Psoas muscle (tissue), 8 donors: ENCODE measurements around the gene OSMR. TPM values are rescaled to one million over a fixed set of nuclear protein-coding genes. Genes with fewer than 3 reads are reported as not detected.

Experiments used
- ATAC-seq, 4 donors: fragments of 200-7000 bp; cut with Tn5 transposase; one replicate each; pipeline ENCODE4 v1.9.1; 2020; ENCODE audit warnings: moderate library complexity in 3 of 4, mild to moderate bottlenecking in 2 of 4
- DNase-seq, 2 donors: peaks; one replicate each; pipeline ENCODE4 v3.0.0-alpha.2; 2020
- H3K27ac ChIP-seq: fragments of 200-600 bp; one replicate; pipeline ENCODE4 v1.8.0; 2022
- H3K27me3 ChIP-seq, 3 donors: fragments of 200-600 bp in 1 of 3; one replicate each; pipeline versions ENCODE4 v1.6.1 to v1.8.0; 2013 to 2022; ENCODE audit warnings: low read length in 2 of 3, mild to moderate bottlenecking in 2 of 3, moderate library complexity in 1 of 3; ENCODE audit not compliant: insufficient read depth in 3 of 3
- H3K36me3 ChIP-seq, 2 donors: fragments of 200-600 bp in 1 of 2; one replicate each; pipeline versions ENCODE4 v1.6.1 to v1.8.0; 2013 to 2022; ENCODE audit warnings: low read depth in 1 of 2, mild to moderate bottlenecking in 1 of 2, moderate library complexity in 1 of 2; ENCODE audit not compliant: insufficient read depth in 1 of 2
- H3K4me1 ChIP-seq: fragments of 200-600 bp; one replicate; pipeline ENCODE4 v1.8.0; 2022
- H3K4me3 ChIP-seq: fragments of 200-600 bp; one replicate; pipeline ENCODE4 v1.8.0; 2022; ENCODE audit warnings: mild to moderate bottlenecking
- H3K9me3 ChIP-seq: fragments of 200-600 bp; one replicate; pipeline ENCODE4 v1.8.0; 2022
- CTCF ChIP-seq: fragments of 200-600 bp; IDR thresholded peaks from one replicate; pipeline ENCODE4 v1.8.0; 2022; ENCODE audit warnings: antibody characterized with exemption
- WGBS, 3 donors: extraction: QIAGEN DNeasy Blood & Tissue Kit; methylation state at CpG; one replicate each; pipeline versions ENCODE4 v1.1.6 to v1.1.7; 2013; 5-methylcytosine and 5-hydroxymethylcytosine counted together
- intact Hi-C, 2 donors: fragments of 100-400 bp; cut with DNase I; formaldehyde crosslinking; loops; one replicate each; pipeline versions ENCODE4 v1.11.0 to v1.14.2; 2022
- polyA plus RNA-seq, 3 donors: library from polyadenylated mRNA; stranded (reverse); fragments of 200-250 nt; gene quantifications; one replicate each; pipeline ENCODE4 v1.2.3, GENCODE V29; 2013
- total RNA-seq, 4 donors: library from RNA; stranded (reverse); fragmentation: NEBNext Ultra II Directional in 2 of 4; extraction: Animal tissue kit (Norgen Biotek cat#: 25700) in 2 of 4; gene quantifications; one replicate each; pipeline versions ENCODE4 v1.2.1 to v1.2.4, GENCODE V29; 2021 to 2023
- donor health status: healthy with polysubstance abuse.
- donor health status: DM: no; HTN: no; CAD: no; lungs with moderate emphysema.
- donor health status: Bipolar disorder and iron deficiency.
- donor health status: healthy.
- donor health status: DM: yes; HTN: yes; CAD: no.
- donor health status: DM: no; HTN: no; CAD: no.
- donor health status: DM: no; HTN: no; CAD: no.
- donor health status: DM: yes; HTN: yes; CAD: no.

OSMR gene
- total and polyA plus RNA-seq, 7 donors, result 3.2 to 27.0 (median 9.9) TPM

GRCh38 chr5:38891563-38891962 lies 45.8 kb downstream of the OSMR start:
- H3K4me1 ChIP-seq, result no peaks in the 10 kb centered on the region
- H3K27me3 ChIP-seq, result no peaks in the 10 kb centered on the region
- no peak overlapping the region for H3K4me3 ChIP-seq
- no peaks in the 10 kb centered on the region for H3K36me3 ChIP-seq
- WGBS, 3 donors, result 90 to 98% (median 96%) methylated on average over 6 of the region's 6 CpGs
- peak in 1 of 4 donors; percentile 17 for ATAC-seq
- no peak for TF ChIP-seq CTCF
- H3K9me3 ChIP-seq, result peaks cover 15% of the 10 kb centered on the region
- H3K27ac ChIP-seq, result no peak overlapping the region
- DNase-seq, result no peak
- intact Hi-C loops, result no loop called here

GRCh38 chr5:38892363-38892762 lies 46.6 kb downstream of the OSMR start:
- Histone ChIP-seq H3K9me3 (peaks cover 18% of the 10 kb centered on the region), H3K27me3 (no peaks in the 10 kb centered on the region), H3K36me3 (no peaks in the 10 kb centered on the region), H3K27ac (no peak overlapping the region), H3K4me1 (no peaks in the 10 kb centered on the region), H3K4me3 (no peak overlapping the region)
- ATAC-seq (peak in 1 of 4 donors; percentile 14), DNase-seq (no peak)
- no peak for TF ChIP-seq CTCF
- intact Hi-C loops, result no loop called here
- WGBS, 3 donors, result 93 to 98% (median 94%) methylated on average over 3 of the region's 3 CpGs

GRCh38 chr5:38896760-38897159 lies 50.9 kb downstream of the OSMR start:
- H3K36me3 ChIP-seq, result no peaks in the 10 kb centered on the region
- no peak for ATAC-seq
- intact Hi-C loops, result no loop called here
- 85 to 92% (median 87%) methylated on average over 3 of the region's 3 CpGs for WGBS, 3 donors
- no peak overlapping the region for H3K27ac ChIP-seq
- no peak for DNase-seq
- TF ChIP-seq CTCF, result no peak
- H3K9me3 ChIP-seq, result peaks cover 18% of the 10 kb centered on the region
- H3K4me1 ChIP-seq, result no peaks in the 10 kb centered on the region
- H3K4me3 ChIP-seq, result no peak overlapping the region
- H3K27me3 ChIP-seq, result no peaks in the 10 kb centered on the region

GRCh38 chr5:38899936-38900335 lies 54.1 kb downstream of the OSMR start:
- intact Hi-C loops, result no loop called here
- DNase-seq, result no peak
- H3K27me3 ChIP-seq, result no peaks in the 10 kb centered on the region
- no peak overlapping the region for H3K27ac ChIP-seq
- no peak for TF ChIP-seq CTCF
- no peak for ATAC-seq
- 79 to 82% (median 80%) methylated on average over 5 of the region's 5 CpGs for WGBS, 3 donors
- peaks cover 0 to 13% of the 10 kb centered on the region in 2 donors for H3K36me3 ChIP-seq
- no peaks in the 10 kb centered on the region for H3K4me1 ChIP-seq
- H3K9me3 ChIP-seq, result peaks cover 18% of the 10 kb centered on the region
- no peak overlapping the region for H3K4me3 ChIP-seq

GRCh38 chr5:38905516-38905915 lies 59.7 kb downstream of the OSMR start:
- no peaks in the 10 kb centered on the region for H3K9me3 ChIP-seq
- DNase-seq (no peak), ATAC-seq (no peak)
- no peak for TF ChIP-seq CTCF
- no peak overlapping the region for H3K4me3 ChIP-seq
- no peaks in the 10 kb centered on the region for H3K4me1 ChIP-seq
- no peak overlapping the region for H3K27ac ChIP-seq
- H3K36me3 ChIP-seq, result peaks cover 0 to 26% of the 10 kb centered on the region in 2 donors
- H3K27me3 ChIP-seq, result no peaks in the 10 kb centered on the region
- 88 to 92% (median 89%) methylated on average over 4 of the region's 4 CpGs for WGBS, 3 donors
- intact Hi-C loops, result no loop called here
